Medulla oblongata (tissue), 1 donor: ENCODE data around the gene IFITM5.

Experiments
- DNase-seq: peaks from one replicate; pipeline ENCODE4 v3.0.0-alpha.2; 2015; ENCODE audit errors: extremely low spot score

IFITM5 gene

DNA sequence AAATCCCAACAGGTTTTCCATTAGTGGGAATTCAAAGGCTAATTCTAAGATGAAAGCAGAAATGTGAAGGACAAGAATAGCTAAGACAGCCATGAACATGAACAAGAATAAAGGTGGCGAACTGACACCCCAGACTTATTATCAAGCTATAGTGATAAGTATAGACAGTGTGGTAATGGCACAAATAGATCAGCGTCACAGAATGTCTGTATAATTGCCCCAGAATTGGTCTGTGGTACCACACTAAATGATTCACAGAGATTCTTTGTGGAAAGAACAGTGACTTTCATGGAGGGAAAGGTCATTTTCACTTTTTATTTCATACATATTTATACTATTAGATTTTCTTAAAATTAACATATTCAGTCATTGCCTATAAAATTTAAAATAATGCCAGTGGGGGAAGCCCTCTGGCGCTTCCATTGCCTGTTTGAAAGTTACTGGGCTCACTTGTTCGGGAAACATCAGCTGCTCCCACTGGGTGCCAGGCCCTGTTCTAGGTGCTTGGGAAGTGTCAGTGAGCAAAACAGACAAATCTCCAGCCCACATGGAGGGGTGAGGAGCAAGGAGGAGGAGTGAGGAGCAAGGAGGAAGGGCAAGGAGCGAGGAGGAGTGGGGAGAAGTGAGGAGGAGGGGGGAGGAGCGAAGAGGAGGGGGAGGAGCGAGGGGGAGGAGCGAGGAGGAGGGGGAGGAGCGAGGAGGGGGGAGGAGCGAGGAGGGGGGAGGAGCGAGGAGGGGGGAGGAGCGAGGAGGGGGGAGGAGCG is 32.5 kb downstream of the IFITM5 start:
- no peak for DNase-seq

DNA sequence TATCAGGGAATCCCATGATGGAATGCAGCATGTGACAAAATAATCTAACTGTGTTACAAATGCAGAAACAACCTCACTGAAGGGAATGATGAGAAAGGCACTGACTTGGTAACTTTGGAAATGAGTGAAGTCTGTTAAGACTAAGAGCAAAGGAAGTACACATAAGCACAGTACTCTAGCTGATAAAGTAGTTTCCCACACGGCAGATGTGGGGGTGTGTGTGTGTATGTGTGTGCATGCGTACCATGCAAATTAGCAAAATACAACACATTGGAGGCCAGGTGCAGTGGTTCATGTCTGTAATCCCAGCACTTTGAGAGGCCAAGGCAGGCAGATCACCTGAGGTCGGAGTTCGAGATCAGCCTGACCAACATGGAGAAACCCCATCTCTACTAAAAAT is 37.7 kb downstream of the IFITM5 start:
- no peak for DNase-seq

DNA sequence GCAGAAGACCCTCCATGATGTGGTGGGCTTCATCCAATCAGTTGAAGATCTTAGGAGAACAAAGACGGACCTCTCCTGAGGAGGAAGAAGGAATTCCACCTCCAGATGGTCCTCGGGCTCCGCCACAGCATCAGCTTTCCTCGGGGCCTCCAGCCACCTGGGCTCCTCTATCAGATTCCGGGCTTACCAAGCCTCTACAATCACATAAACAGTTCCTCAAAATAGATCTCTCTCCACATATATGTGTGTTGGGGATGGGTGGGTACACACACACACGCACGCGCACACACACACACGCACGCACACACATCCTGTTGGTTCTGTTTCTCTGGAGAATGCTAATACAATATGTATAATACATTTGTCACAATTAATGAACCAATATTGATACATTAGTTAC is 39.9 kb downstream of the IFITM5 start:
- no peak for DNase-seq

DNA sequence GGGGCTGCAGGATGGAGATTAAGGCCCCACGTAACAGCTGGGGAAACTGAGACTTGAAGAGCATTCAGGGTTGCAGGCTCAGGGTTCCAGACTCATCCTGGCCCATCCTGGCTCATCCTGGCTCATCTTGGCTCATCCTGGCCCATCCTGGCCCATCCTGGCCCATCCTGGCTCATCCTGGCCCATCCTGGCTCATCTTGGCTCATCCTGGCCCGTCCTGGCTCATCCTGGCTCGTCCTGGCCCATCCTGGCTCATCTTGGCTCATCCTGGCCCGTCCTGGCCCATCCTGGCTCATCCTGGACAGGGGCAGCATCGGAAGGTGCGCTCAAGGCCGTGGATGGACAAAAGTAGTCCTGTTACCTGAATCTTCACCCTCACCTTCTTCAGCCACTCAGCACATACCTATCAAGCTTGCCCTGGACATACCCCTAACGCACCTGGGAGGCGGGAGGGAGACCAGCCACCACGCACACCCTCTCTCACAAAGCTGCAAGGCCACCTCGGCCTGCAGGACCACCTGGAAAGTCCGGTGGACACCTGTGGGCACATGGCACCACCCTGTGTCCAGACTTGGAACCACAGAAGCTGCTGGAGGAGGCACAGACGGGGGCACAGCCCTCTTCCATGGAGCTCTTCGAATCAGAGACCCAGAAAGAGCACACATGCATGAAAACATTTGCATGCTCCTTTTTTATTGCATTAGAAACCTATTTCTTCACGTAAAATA is 41.4 kb downstream of the IFITM5 start:
- DNase-seq = no peak

DNA sequence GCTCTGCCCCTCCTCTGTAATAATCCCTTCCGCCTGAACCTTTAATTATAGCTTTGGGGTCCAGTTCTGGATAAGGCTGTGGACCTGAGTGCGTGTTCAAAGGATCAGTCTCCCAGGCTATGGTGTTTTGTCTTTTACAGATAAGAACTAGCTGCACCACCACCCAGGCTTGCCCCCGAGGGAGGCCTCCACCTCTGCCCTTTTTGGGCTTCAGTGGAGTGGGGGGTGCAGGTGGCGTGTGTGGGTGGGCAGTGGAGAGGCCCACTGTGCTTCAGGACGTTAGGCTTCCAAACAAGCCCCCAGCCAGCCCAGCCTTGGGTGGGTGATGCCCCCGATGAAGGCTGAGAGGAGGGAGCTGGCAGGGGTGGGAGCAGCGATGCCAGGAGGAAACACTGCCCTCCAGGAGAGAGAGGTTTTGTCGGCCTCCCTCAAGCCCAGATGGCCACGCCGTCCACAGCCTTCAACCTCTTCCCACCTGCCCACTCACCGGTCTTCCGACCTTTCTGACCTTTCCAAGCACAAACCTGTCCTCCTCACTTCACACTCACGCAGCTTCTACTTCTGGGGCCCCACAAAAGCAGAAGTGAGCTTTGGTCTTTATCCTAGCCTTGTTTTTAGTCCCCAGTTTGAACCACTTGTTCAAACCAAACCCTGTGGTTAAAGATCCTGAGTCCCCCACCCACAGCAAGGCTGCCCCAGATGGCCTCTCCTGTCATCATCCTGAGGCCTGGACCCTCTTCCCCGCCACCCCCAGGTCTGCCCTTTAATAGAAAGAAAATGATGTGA is 42.2 kb downstream of the IFITM5 start:
- DNase-seq = no peak

DNA sequence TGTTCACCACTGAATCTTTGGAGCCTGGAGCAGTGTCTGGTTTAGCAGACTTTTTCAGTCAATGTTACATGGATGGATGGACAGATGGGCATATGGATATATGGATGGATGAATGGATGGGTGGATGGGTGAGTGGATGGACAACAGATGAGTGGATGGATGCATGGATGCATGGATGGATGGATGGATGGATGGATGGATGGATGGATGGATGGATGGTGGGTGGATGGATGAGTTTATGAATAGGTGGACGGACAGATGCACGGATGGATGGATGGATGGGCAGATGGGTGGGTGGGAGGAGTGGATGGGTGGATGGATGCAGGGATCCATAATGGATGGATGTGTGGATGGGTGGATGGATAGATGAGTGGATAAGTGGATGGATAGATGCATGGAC is 43.5 kb downstream of the IFITM5 start:
- no peak for DNase-seq

DNA sequence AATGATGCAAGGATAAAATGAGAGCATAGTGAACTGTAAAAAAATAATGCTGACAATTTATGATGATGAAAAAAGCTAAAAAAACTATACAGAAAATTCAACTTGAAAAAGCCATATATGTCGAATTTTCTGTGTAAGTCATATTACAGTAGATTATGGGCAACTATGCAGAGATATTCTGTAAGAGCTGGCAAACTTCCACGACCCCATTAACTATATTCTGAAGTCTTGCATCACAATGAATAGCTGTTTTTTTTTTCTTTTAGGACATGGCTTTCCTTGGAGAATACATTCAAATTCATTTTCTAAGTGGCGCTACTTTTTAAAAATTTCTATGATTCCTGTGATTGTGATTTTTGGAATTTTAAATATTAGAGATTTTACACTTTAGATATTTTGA is 44.1 kb downstream of the IFITM5 start:
- DNase-seq = no peak

DNA sequence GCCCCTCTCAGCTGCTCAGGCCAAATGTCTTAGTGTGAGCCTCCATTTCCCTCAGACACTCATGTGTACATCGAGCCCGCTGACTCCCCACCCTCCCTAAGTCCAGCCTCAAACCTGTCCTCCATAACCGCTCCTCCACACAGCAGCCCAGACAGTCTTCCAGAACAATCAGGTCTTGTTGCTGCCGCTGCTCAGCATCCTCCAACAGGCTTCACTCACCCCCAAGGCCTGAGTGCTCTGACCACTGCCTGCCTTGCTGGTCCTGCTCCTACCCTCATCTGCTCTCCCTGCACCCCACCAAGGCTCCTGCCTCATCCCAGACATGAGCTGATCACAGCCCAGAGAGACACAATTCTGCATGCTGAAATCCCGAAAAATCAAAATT is 45.4 kb downstream of the IFITM5 start:
- DNase-seq = no peak

DNA sequence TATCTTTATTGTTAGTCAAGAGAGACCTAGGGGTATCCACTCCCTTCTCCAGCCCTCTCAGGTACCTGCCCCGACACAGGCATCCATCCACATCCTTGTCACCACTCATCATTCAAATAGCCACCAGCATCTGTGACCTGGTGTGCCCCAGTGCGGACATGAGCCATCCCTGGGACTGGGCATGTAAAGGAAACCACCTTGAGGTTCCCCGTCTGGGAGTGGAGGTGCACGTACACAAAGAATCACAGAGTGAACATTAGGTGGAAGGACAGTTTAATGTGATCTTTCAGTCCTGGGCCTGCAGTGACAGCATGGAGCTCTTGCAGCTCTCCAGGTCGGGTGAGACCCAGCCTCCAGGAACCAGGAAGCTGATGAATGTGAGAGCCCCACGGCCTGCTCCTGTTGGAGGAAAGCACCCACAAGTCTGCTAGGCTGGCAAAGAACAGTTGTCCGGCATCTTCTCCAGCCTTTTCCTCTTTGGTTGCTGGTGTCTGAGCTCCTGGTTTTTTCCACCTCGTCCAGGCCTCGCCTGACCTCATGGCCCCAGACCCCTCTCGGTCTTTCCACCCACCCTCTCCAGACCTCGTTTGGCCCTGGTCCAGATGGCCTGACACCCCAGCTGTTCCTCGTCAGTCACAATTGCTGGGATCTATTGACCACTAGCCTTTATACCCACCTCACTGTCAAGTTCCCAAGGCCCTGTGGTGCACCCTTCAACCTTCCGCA is 46.0 kb downstream of the IFITM5 start:
- DNase-seq = no peak

DNA sequence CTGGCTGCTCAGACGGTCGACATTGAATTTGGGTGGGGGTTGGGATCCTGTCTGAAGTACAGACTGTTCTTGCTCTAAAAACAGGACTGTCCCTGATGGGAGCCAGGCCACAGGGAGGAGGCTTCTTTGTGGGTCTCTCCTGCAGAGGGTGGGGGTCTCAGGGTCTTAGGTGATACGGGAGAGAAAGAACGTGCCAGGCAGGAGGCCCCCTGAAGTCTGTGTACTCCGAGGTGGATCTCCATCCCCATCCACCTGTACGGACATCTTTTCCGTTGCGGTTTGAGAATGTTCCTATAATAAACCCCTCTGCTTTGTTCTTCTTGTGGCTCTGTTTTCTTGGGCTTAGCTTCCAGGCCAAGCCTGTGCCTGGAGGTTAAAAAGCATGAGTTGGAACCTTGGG is 46.7 kb downstream of the IFITM5 start:
- no peak for DNase-seq

DNA sequence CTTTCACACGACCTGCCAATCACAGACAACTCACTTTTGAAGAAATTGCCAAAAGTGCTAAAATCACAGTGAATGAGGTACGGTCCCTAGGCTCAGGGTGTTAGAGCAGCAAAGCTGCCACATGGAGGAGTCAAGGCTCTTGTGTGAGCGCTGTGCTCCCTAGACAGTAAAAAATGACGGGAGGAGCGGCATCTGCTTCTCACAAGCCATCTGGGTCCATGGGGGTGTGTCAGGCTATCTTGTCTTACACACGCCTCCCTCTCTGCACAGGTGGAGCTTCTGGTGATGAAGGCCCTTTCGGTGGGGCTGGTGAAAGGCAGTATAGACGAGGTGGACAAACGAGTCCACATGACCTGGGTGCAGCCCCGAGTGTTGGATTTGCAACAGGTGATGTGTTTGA is 47.8 kb downstream of the IFITM5 start:
- no peak for DNase-seq

DNA sequence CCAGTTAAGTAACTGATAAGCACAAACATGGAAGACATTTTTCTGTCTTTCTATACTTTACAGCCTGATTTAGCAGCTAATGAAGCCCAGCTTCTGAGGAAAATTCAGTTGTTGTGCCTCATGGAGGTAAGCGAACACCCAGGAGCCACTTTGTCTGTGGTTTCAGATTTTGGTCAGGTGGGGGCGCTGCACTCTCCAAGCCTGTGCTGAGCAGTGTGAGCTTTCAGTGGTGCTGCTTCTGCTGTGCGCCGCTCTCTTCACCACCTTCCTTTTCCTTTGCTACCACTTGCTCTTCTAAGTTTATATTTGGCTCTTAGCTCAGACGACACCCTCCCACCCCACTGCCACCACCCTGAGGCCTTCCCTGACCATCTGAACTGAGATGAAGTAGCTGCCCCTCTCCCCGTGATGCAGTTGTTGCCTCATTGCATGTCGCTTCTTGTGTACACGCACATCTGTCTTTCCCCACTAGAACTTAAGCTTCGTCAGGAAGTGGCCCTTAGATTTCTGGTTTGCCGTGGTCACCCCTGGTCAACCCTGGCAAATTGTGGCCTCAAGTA is 48.5 kb downstream of the IFITM5 start:
- peak; percentile 45 for DNase-seq

DNA sequence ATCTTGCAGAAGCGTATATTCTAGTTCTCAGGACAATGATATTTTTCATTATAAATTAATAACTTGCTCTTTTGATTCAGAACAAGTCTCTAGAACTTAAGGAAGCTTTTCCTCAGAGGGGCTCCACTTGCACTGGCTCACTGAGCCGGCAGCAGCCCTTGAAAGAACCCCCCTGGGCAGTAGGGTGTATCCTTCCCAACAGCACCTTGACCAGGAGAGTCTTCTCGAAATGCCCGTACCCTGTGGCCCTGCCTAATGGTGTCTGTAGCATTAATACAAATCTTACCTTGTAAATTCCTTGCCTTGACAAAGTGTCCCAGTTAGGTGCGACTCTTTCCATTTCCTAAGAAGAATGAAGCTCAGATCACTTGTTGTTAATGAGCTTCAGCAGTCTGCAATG is 49.1 kb downstream of the IFITM5 start:
- no peak for DNase-seq

DNA sequence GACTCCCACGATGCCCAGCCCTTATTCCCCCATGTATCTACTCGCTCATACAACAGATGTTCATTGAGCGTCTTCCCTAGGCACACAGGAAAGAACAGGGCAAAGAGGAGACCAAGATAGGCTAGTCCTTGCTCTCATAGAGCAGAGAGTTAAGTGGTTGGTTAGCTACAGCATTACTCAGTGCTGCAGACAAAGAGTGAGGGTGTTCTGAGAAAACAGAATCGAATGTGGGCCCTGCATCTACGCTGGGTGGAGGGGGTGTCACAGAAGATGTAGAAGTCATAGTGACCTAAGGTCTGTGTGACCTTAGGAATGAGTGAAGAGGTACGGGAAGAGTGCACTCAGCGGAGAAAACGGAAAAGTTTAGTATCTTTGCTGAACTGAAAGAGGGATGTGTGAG is 50.3 kb downstream of the IFITM5 start:
- no peak for DNase-seq
